HFFc6 (cell line): ENCODE results near the gene PRICKLE2. TPM values are rescaled to one million over a fixed set of nuclear protein-coding genes. Genes with fewer than 3 reads are reported as not detected.

Source experiments
- DNase-seq: peaks from one replicate; pipeline ENCODE4 v3.0.0-alpha.2; 2018
- H3K27ac Mint-ChIP-seq: 2 replicates; pipeline ENCODE4 v1.8.0; 2020; ENCODE audit warnings: mild to moderate bottlenecking, mixed read lengths
- H3K27me3 Mint-ChIP-seq: 2 replicates; pipeline ENCODE4 v1.8.0; 2021; ENCODE audit warnings: mild to moderate bottlenecking, moderate library complexity, mixed read lengths; ENCODE audit not compliant: insufficient read depth
- H3K36me3 Mint-ChIP-seq: 2 replicates; pipeline ENCODE4 v1.8.0; 2021; ENCODE audit warnings: low read depth, mixed read lengths
- H3K4me1 Mint-ChIP-seq: 2 replicates; pipeline ENCODE4 v1.8.0; 2020; ENCODE audit warnings: low read depth, mixed read lengths
- H3K4me3 Mint-ChIP-seq: 2 replicates; pipeline ENCODE4 v1.8.0; 2020; ENCODE audit warnings: mild to moderate bottlenecking, moderate library complexity, mixed read lengths
- H3K9me3 Mint-ChIP-seq: 2 replicates; pipeline ENCODE4 v1.8.0; 2020; ENCODE audit warnings: mild to moderate bottlenecking, mixed read lengths
- total RNA-seq, 6 experiments: library from RNA; stranded (reverse); fragmentation: NEBNext Ultra II Directional; extraction: Animal tissue kit (Norgen Biotek cat#: 25700); gene quantifications; 2 replicates in 1 of 6; 3 replicates in 5 of 6; pipeline ENCODE4 v1.2.3, GENCODE V29; 2021
- TF ChIP-seq, protein P1 (sequence below): fragments of 200-600 bp; sonication (generic); IDR thresholded peaks from 2 replicates; pipeline ENCODE4 v1.5.0; 2021; ENCODE audit warnings: antibody characterized with exemption, mild to moderate bottlenecking

Gene PRICKLE2
- total RNA-seq, 6 experiments from 2014 or later, result 14.0 to 21.7 (median 18.4) TPM

DNA sequence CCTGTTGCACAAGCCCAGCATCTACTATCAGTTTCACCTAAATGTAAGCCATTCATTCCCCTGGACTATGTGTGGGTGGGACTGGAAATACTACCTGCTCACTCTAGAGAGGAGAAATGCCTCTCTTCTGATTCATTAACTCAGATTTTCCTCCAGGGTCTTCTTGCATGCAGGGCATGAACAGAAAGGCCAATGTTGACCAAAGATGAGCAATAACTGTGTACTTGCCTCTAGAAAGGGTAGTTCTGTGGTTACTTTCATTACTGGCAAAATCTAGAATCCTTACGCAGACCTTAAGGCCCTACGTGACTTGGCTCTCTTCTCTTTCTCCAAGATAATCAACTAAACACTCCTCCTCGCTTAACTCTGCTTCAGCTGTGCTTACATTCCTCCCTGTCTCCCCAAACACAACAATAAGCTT lies 120.6 kb downstream of the PRICKLE2 start:
- peak overlapping the region; percentile 56 for H3K27ac Mint-ChIP-seq
- TF ChIP-seq, protein P1, sequence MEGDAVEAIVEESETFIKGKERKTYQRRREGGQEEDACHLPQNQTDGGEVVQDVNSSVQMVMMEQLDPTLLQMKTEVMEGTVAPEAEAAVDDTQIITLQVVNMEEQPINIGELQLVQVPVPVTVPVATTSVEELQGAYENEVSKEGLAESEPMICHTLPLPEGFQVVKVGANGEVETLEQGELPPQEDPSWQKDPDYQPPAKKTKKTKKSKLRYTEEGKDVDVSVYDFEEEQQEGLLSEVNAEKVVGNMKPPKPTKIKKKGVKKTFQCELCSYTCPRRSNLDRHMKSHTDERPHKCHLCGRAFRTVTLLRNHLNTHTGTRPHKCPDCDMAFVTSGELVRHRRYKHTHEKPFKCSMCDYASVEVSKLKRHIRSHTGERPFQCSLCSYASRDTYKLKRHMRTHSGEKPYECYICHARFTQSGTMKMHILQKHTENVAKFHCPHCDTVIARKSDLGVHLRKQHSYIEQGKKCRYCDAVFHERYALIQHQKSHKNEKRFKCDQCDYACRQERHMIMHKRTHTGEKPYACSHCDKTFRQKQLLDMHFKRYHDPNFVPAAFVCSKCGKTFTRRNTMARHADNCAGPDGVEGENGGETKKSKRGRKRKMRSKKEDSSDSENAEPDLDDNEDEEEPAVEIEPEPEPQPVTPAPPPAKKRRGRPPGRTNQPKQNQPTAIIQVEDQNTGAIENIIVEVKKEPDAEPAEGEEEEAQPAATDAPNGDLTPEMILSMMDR, result no peak
- H3K36me3 Mint-ChIP-seq, result peaks cover 1% of the 10 kb centered on the region
- peak; percentile 63 for DNase-seq
- H3K9me3 Mint-ChIP-seq, result no peaks in the 10 kb centered on the region
- peaks cover 29% of the 10 kb centered on the region for H3K4me1 Mint-ChIP-seq
- no peaks in the 10 kb centered on the region; the same call in 1 of the 2 replicates for H3K27me3 Mint-ChIP-seq
- H3K4me3 Mint-ChIP-seq, result peak overlapping the region; percentile 10; the same call in 1 of the 2 replicates

DNA sequence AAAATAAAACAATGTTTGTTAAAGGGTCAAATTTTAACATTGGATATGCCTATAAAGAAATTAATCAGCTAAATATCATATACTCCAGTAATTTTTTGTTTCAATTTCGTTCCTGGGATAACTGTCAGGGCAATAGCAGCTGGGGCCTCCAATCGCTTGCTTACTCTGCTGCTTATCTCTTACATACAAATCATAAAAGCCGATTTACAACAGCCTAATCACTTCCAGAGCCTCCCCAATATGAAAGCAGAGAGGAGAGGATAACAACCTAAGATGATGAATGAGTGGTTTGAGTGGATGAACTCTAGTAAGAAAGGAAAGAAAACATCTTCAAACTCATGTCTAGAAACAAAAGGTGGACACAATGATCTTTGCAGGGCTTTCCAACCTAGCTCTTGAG lies 121.3 kb downstream of the PRICKLE2 start:
- Mint-ChIP-seq H3K4me1 (peaks cover 31% of the 10 kb centered on the region), H3K27ac (peak overlapping the region; percentile 42), H3K27me3 (no peaks in the 10 kb centered on the region; the same call in 1 of the 2 replicates), H3K36me3 (peaks cover 7% of the 10 kb centered on the region), H3K9me3 (no peaks in the 10 kb centered on the region), H3K4me3 (no peak overlapping the region)
- DNase-seq, result no peak
- TF ChIP-seq, protein P1, result no peak

DNA sequence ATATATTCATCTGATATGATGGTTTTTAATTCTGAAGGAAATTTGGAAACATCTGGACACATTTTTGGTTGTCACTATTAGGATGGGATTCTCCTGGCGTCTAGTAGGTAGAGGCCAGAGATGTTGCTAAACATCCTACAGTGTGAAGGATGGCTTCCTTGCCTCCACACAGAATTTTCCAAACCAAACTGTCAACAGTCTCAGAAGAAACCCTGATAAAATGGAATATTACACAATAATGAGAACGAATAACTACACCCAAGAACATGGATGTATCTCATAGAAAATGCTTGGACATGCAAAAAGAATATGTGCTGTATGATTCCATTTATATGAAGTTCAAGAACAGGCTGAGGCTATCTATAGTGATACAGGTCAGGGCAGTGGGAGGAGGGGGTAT lies 122.1 kb downstream of the PRICKLE2 start:
- Mint-ChIP-seq H3K4me1 (peaks cover 39% of the 10 kb centered on the region), H3K4me3 (no peak overlapping the region), H3K9me3 (no peaks in the 10 kb centered on the region), H3K36me3 (peaks cover 13% of the 10 kb centered on the region), H3K27me3 (no peaks in the 10 kb centered on the region; the same call in 1 of the 2 replicates), H3K27ac (no peak overlapping the region)
- TF ChIP-seq, protein P1, result no peak
- DNase-seq, result no peak

DNA sequence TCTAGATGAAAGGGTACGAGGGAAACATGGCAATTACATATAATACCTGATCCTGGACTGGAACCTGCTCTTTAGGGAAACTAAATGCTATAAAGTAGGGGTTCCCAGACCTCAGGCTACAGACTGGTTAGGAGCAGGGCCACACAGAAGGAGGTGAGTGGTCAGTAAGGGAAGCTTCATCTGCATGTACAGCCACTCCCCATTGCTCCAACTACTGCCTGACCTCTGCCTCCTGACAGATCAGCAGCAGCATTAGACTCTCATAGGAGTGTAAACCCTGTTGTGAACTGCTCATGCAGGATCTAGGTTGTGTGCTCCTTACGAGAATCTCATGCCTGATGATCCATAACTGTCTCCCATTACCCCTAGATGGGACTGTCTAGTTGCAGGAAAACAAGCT lies 123.1 kb downstream of the PRICKLE2 start:
- Mint-ChIP-seq H3K27me3 (no peaks in the 10 kb centered on the region; the same call in 1 of the 2 replicates), H3K4me1 (peaks cover 39% of the 10 kb centered on the region), H3K27ac (no peak overlapping the region), H3K9me3 (no peaks in the 10 kb centered on the region), H3K4me3 (no peak overlapping the region), H3K36me3 (peaks cover 18% of the 10 kb centered on the region)
- DNase-seq, result no peak
- TF ChIP-seq, protein P1, result no peak

DNA sequence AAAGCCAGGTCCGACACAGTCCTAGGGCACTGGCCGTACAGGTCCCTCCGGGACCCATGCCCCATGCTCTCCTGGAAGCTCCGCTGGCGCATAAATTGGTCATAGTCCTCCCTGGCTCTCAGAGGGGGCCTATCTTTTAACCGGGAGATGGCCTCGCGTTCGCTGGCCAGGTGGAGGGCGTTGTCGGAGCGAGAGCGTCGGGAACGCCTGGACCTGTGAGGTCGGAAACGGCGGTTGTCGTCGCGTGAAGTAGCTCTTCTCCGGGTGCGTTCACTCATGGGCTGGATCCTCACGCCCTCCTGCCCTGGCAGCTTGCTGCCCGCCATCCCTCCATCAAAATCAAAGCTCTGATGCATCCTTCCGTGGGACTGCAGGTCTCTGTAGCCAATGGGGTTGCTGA lies 126.0 kb downstream of the PRICKLE2 start:
- Mint-ChIP-seq H3K4me1 (peaks cover 32% of the 10 kb centered on the region), H3K9me3 (no peaks in the 10 kb centered on the region), H3K4me3 (no peak overlapping the region), H3K27ac (no peak overlapping the region), H3K27me3 (no peaks in the 10 kb centered on the region; the same call in none of the 2 replicates), H3K36me3 (peaks cover 40% of the 10 kb centered on the region)
- TF ChIP-seq, protein P1, result no peak
- DNase-seq, result no peak
